ENCODE results near the gene ENTPD1.

- TF ChIP-seq CTCF (IDR thresholded peaks at IDR 0.05) (no peak), ZFX (IDR thresholded peaks at IDR 0.05; ENCODE audit: borderline replicate concordance) (no peak)
Observed at GRCh38 chr10:95880704-95881103, 124.7 kb downstream of the ENTPD1 start.
